Caco-2 (cell line): ENCODE results near the gene RALBP1. TPM values are rescaled to one million over a fixed set of nuclear protein-coding genes. Genes with fewer than 3 reads are reported as not detected.

ENCODE experiments used
- BruUV-seq: library from RNA; stranded (reverse); fragments of 400-500 nt; replicated peaks from 2 replicates; lab custom pipeline; 2021; lab: Mats Ljungman, UMichigan
- CTCF ChIA-PET: fragments of 300-600 bp; sonication (Branson Sonifier 250); formaldehyde crosslinking; loops from one replicate; lab custom pipeline; 2022; ENCODE audit warnings: antibody characterized with exemption; lab: Charles Lee
- POLR2A ChIA-PET: fragments of 300-600 bp; sonication (Branson Sonifier 250); formaldehyde crosslinking; loops from one replicate; lab custom pipeline; 2022; ENCODE audit warnings: antibody characterized with exemption; lab: Charles Lee
- DNase-seq, 2 experiments: peaks; one replicate each; pipeline versions ENCODE4 v3.0.0 to v3.0.0-alpha.2; 2020 to 2022
- H3K27me3 ChIP-seq: replicated peaks from 2 replicates; pipeline ENCODE4 v1.6.0; 2011; ENCODE audit warnings: low read length; ENCODE audit not compliant: control insufficient read depth, insufficient read depth
- H3K36me3 ChIP-seq: 2 replicates; pipeline ENCODE4 v1.5.1; 2011; ENCODE audit warnings: low read length; ENCODE audit not compliant: control insufficient read depth, insufficient read depth
- H3K4me1 ChIP-seq: fragments of 250-450 bp; sonication (Bioruptor Pico); 2 replicates; pipeline ENCODE4 v1.5.1; 2020; ENCODE audit warnings: mild to moderate bottlenecking
- H3K4me3 ChIP-seq: 2 replicates; pipeline ENCODE4 v1.5.1; 2011; ENCODE audit warnings: low read depth, mild to moderate bottlenecking, control low read depth, low read length
- H3K9me3 ChIP-seq: fragments of 250-450 bp; sonication (Bioruptor Pico); 2 replicates; pipeline ENCODE4 v1.5.1; 2020; ENCODE audit warnings: mild to moderate bottlenecking, moderate library complexity
- H3K27ac Mint-ChIP-seq: one replicate; pipeline ENCODE4 v1.8.0; 2022; ENCODE audit warnings: mixed read lengths; ENCODE audit not compliant: unreplicated experiment
- H3K27me3 Mint-ChIP-seq: one replicate; pipeline ENCODE4 v1.8.0; 2022; ENCODE audit warnings: mixed read lengths; ENCODE audit not compliant: insufficient read depth, unreplicated experiment
- H3K36me3 Mint-ChIP-seq: one replicate; pipeline ENCODE4 v1.8.0; 2022; ENCODE audit warnings: mild to moderate bottlenecking, mixed read lengths; ENCODE audit not compliant: insufficient read depth, unreplicated experiment
- H3K4me1 Mint-ChIP-seq: one replicate; pipeline ENCODE4 v1.8.0; 2022; ENCODE audit warnings: low read depth, mixed read lengths; ENCODE audit not compliant: unreplicated experiment
- H3K4me3 Mint-ChIP-seq: one replicate; pipeline ENCODE4 v1.8.0; 2022; ENCODE audit warnings: mild to moderate bottlenecking, moderate library complexity, mixed read lengths; ENCODE audit not compliant: unreplicated experiment
- H3K9me3 Mint-ChIP-seq: one replicate; pipeline ENCODE4 v1.8.0; 2022; ENCODE audit warnings: mixed read lengths; ENCODE audit not compliant: unreplicated experiment
- CTCF ChIP-seq, 2 experiments: fragments of 200-600 bp in 1 of 2; IDR thresholded peaks; 1 replicate in 1 of 2; 2 replicates in 1 of 2; pipeline versions ENCODE4 v1.5.1 to v1.8.0; 2011 to 2022; ENCODE audit warnings: antibody characterized with exemption in 1 of 2, control low read depth in 1 of 2, inconsistent platforms in 1 of 2, low read depth in 1 of 2, low read length in 1 of 2, mild to moderate bottlenecking in 1 of 2, moderate library complexity in 1 of 2; ENCODE audit not compliant: insufficient read depth in 1 of 2, severe bottlenecking in 1 of 2, unreplicated experiment in 1 of 2
- intact Hi-C: fragments of 100-400 bp; cut with micrococcal nuclease; formaldehyde crosslinking; loops from one replicate; pipeline ENCODE4 v1.10.0; 2022; ENCODE audit not compliant: unreplicated experiment
- total RNA-seq: library from RNA; stranded (reverse); gene quantifications from 2 replicates; pipeline ENCODE4 v1.2.3, GENCODE V29; 2022

RALBP1 gene
- total RNA-seq, 1 experiment from 2014 or later: 66.3 TPM

- Histone ChIP-seq H3K36me3 (peaks cover 2% of the 10 kb centered on the region), H3K4me1 (no peaks in the 10 kb centered on the region), H3K9me3 (no peaks in the 10 kb centered on the region), H3K27me3 (no peaks in the 10 kb centered on the region), H3K4me3 (no peak overlapping the region)
- H3K36me3 Mint-ChIP-seq: peaks cover 72% of the 10 kb centered on the region
- no peaks in the 10 kb centered on the region for H3K27me3 Mint-ChIP-seq
- CTCF ChIA-PET: no interaction called here
- H3K27ac Mint-ChIP-seq: no peak overlapping the region
- no TSS peak for BruUV-seq
- H3K4me3 Mint-ChIP-seq: no peak overlapping the region
- H3K9me3 Mint-ChIP-seq: no peaks in the 10 kb centered on the region
- intact Hi-C loops: no loop called here
- no peak for DNase-seq
- TF ChIP-seq CTCF (IDR thresholded peaks at IDR 0.05; ENCODE audit: insufficient read depth in 1 of 2, low read depth in 1 of 2, low read length in 1 of 2, severe bottlenecking in 1 of 2, unreplicated experiment in 1 of 2): no peak
- H3K4me1 Mint-ChIP-seq: no peaks in the 10 kb centered on the region
- POLR2A ChIA-PET: interaction anchor here (0.6 kb wide), 1 partner anchor 116 kb away, joined by 4 read pairs; no protein-coding TSS in a partner anchor
These were observed 82.1 kb downstream of the RALBP1 start for GRCh38 chr18:9557250-9557943.

DNA sequence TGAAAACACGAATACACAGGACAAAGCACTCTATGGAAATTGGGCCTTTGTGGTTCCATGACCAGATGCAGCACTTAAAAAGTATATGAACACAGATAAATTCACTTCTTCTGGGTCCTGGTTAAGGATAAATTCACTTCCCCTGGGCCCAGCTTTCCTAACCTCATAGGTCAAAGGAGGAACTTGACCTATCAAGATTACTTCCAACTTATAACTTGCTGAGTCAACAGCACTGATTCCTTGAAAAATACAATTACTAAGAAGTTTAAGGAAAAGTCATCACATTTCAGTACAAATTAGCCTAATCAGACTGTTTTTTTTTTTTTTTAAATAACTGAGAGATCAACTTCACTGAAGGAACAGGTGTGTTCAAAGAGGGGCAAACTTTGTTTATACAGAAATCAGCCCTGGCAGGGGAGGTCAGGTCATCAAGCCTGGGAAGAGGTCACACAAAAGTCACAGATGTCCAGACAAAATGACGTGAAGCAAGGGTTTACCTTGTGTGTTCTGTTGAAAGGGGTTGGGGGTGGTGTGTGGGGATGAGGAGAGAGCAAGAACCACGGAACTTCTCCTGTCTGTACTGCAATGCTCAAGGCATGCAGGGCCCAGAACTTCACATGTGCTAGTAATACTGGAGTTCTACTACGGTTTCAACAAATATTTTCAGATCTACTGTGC, 83.2 kb downstream of the RALBP1 start:
- H3K27ac Mint-ChIP-seq: no peak overlapping the region
- intact Hi-C loops: no loop called here
- CTCF ChIA-PET: no interaction called here

DNA sequence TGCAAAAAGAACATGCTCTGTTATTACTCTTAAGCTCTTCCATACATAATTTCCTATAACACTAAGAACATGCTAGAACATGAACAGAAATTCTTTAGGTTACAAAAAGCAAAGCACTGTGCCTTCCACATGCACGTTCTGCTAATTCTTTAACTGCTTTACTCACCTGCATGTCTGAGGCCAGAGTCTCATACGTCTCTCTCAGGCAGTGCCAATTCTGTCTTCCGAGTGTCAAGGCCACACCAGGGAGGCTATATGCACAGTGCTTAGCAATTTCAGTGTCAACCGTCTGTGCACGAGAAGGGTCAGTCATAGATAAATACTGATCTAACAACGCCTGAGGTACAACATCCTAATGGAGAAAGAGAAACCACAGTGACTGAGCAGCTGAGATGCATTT, 83.9 kb downstream of the RALBP1 start:
- Histone ChIP-seq H3K36me3 (peaks cover 2% of the 10 kb centered on the region; the same call in 1 of the 2 replicates), H3K4me3 (no peak overlapping the region)

More for the DNA sequence above, 83.2 kb downstream of the RALBP1 start:
- Mint-ChIP-seq H3K4me1 (no peaks in the 10 kb centered on the region), H3K9me3 (no peaks in the 10 kb centered on the region), H3K36me3 (peaks cover 72% of the 10 kb centered on the region), H3K4me3 (no peak overlapping the region), H3K27me3 (no peaks in the 10 kb centered on the region)
- no peak for DNase-seq
- Histone ChIP-seq H3K9me3 (no peaks in the 10 kb centered on the region), H3K36me3 (peaks cover 2% of the 10 kb centered on the region; the same call in 1 of the 2 replicates), H3K4me3 (no peak overlapping the region), H3K4me1 (no peaks in the 10 kb centered on the region), H3K27me3 (no peaks in the 10 kb centered on the region)
- POLR2A ChIA-PET: no interaction called here
- no TSS peak for BruUV-seq
- TF ChIP-seq CTCF (IDR thresholded peaks at IDR 0.05; ENCODE audit: insufficient read depth in 1 of 2, low read depth in 1 of 2, low read length in 1 of 2, severe bottlenecking in 1 of 2, unreplicated experiment in 1 of 2): no peak

More for the DNA sequence above, 83.9 kb downstream of the RALBP1 start:
- no TSS peak for BruUV-seq
- Mint-ChIP-seq H3K4me1 (no peaks in the 10 kb centered on the region), H3K27me3 (no peaks in the 10 kb centered on the region), H3K36me3 (peaks cover 66% of the 10 kb centered on the region), H3K27ac (no peak overlapping the region), H3K4me3 (no peak overlapping the region), H3K9me3 (no peaks in the 10 kb centered on the region)
- no peak for DNase-seq
- Histone ChIP-seq H3K9me3 (no peaks in the 10 kb centered on the region), H3K4me1 (no peaks in the 10 kb centered on the region), H3K27me3 (no peaks in the 10 kb centered on the region)
- CTCF ChIA-PET: no interaction called here
- TF ChIP-seq CTCF (IDR thresholded peaks at IDR 0.05; ENCODE audit: insufficient read depth in 1 of 2, low read depth in 1 of 2, low read length in 1 of 2, severe bottlenecking in 1 of 2, unreplicated experiment in 1 of 2): no peak
- POLR2A ChIA-PET: no interaction called here
- intact Hi-C loops: no loop called here
